COLO668 (cell line): ENCODE data around the gene CCDC149.

Experiments used
- DNase-seq: peaks from one replicate; lab custom pipeline; 2025; ENCODE audit not compliant: unreplicated experiment; lab: John Stamatoyannopoulos, UW

The CCDC149 gene

DNA sequence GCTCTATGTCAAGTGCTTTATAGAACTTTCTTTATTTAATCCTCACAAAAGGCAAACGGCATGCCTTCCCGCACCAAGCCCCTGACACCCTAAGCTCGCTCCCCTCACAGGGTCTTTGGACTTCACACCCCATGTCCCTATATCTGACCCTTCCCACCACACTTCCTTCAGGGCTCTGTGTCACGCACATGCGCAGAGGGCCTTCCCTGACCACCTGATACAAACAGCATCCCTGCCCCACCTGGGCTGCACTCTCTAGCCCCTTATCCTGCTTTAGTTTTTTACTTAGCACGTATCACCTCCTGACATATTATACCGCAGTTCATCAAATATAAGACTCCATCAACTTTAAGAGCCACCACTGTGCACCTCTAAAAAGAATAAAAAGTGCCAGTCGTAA lies 67.7 kb downstream of the CCDC149 start:
- DNase-seq: no peak

DNA sequence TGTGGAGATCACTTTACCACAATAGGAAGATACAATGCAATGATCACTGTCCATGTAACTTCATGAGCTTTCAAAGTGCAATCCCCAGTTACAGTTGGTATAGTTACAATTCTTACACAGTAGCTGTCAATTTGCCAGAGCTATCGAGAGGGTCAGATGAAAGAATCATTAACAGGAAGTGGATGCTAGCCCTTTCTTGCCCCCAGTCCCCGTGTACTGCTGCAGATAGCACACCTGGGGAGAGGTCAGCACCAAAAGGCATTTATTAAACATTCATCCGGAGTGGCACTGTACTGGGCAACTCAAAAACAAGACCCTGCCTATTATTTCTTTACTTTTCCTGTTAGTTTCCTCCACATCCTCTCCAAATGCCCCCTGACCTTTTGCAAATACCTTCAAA lies 69.7 kb downstream of the CCDC149 start:
- no peak for DNase-seq

DNA sequence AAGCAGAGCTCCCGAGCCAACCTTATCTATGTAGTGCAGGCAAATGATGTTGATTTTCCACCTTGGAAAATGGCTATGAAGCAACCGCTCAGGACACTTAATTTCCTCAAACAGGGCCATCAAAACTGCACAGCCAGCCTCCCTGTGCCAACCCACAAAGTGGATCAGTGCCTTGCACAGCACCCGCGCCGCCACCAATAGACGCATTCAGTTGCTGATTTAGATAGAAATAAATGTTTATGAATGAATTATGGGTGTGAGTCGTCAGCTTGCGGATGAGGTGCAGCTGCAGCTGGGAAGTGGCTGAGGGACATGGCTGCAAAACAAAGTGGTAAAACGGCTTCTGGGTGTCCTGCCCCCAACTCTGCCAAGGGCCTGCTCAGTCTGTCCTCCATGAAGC lies 70.5 kb downstream of the CCDC149 start:
- DNase-seq: no peak

DNA sequence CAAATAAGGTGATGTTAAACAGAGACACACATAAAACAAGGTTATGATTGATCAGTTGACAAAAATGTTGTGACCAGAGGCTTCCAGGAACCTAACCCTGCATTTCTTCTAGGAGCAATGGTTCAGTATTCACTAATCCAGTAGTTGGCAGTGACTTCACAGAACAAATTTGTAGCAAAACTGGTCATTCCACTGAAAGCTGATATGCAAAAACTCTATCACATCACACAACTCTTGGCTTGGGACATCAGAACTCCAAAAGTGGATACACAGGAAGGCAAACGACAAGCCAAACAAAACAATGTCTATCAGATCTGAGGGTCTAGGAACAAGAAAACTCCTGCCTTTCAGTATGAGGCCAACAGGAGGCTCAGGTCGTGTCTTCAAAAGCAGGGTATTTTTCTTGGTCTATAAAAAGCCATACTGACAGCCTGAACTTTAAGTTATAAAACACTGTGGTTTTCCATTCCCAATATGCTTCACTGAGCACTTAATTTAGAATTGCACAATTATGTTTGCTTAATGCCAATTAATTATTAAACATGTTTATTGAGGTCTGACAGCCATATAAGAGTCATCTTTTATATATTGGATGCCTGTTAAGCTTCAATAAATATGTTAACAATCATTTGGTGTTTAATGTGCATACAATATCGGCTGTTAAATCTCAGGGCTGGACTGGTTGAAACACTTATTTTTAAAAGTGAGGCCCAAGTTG lies 71.9 kb downstream of the CCDC149 start:
- DNase-seq: no peak

DNA sequence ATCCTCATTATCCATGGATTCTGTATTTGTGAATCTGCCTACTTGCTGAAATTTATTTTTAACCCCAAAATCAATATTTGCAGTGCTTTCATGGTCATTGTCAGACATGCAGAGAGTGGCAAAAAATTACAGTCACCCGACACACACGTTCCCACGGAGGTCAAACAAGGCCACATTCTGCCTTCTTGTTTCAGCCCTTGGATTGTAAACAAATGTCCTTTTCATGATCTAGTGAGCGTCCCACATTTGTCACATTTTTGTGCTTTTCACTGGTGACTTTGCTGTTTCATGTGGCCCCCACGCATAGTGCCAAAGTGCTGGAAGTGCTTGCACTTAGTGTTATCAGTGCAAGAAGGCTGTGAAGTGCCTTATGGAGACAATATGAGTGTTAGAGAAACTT lies 72.5 kb downstream of the CCDC149 start:
- DNase-seq: no peak

DNA sequence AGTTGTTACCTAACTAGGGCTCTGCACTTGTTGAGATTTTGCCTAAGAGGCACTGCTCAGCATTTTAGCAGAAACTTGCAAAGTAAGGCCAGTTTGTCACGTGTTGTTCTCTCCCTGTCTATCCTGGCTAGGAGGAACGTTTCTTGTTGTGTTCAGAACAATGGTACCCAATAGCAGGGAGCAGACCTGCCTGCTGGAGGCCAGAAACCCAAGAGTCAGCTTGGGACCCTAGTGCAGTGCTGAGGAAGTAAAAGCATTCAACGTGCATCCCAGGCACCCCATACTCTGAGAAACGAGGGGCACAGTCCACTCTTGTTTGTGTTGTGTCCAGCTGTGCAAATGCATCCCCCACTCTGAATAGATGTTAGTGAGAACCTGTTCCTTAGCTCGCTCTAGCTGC lies 75.1 kb downstream of the CCDC149 start:
- DNase-seq: no peak

DNA sequence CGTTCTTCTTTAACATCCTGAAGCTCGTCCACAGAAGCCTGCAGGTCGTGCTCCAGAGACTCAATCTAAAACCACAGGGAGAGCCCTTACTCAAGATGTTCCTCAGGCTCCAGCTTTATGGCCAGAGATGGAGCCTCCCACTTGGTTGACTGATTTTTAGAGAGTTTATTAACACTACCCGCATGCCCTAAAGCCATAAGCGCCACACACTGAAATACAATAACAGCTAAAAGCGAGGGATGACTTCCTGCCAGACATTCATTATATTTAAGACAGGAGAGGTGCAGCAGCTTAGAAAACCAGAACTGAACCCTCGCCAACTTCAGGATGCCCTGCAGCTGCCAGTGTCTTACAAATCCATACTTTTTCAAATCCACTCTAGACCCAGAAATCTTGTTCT lies 75.5 kb downstream of the CCDC149 start:
- DNase-seq: no peak

DNA sequence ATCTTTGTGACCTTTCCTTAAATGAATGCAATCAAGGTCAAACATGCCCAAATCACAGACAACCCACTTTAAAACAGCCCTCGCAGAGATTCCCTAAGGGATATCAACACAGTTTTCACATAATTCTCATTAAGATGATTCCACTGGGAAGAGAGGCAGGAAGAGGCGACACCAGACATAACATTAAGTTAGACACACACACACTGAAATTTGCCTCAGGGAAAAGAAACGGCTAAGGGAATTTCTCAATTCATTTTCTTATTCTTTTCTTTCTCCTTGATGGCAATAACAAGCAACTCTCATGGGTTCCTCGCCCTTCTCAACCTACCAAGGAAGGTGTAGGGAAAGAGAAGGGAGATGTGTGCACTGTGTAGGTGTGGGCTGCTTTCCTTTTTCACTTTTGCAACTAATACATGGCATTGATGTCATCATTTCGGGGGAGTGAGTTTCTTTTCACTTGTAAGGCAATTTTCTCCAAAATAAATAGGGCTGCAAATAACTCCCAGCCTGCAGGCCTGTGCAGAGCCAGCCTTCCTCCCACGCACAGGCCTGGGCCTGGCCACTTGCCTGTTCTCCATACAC lies 76.1 kb downstream of the CCDC149 start:
- DNase-seq: no peak

DNA sequence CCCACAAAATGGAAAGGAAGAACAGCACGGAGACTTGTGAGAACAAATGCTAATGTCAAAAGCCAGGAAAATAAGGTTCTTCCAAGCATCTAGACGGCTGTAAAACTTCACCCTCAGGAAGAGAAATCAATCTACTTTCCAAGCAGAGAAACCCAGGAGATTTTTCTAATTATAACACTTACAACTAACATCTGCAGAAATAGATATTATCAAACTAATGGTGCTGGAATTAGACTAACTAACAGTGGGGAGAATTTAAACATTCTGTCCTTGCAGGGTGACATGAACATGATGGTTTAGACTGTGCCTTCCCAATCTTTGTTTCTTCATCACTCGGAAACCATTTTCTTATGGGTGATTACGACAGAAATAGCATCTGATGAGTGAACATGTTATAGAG lies 77.1 kb downstream of the CCDC149 start:
- no peak for DNase-seq

DNA sequence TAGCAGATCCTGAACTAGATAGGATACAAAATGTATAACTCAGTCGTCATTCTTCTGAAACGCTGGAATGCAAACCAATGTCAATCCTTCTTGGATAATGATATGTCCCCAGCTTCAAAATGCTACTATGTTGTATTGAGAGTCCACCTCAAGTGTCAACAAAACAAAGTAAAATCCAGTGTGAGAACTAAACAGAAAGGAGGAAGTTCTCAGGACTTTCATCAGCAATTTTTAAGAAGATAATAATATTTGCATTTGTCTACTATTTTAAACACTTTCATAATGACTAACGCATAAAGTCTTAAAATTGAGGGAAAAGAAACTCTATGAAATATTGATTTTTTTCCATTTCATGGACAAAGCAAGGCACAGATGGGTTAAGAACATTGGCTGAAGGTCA lies 81.2 kb downstream of the CCDC149 start:
- no peak for DNase-seq

DNA sequence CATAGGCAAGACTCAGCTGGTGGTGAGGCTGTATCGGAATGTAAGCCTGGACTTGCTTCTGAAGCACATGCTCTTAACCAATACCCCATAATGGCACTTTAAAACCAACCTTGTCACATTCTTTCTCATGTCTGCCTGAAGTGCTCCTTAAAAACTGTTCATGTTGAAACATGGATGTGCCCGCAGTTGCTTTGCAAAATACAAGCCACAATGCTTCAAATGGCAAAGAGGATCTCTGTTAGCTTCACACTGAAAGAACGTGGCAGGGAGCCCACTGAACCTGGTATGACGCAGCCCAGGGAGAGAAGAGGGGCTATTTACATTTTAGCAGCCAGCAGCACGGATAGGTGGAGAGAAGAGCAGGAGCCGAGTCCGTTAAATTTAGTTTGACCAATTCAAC lies 88.1 kb downstream of the CCDC149 start:
- no peak for DNase-seq

DNA sequence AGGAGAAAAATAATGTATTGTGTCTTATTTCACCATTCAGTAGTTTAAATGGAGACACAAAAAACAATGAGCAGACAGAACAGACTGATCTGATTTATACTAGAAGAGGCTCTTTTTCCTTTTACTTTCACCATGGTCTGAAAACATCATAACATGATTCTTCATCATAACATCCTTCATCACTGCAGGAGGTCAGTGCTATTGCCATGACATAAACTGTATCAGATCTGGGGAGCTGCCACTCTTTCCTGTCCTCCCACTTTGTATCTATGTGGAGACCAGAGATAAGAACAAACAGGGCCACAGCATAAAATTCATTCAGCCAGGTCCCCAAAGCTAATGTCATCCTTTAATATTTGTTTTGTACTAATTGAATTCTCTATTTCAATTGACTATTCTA lies 92.3 kb downstream of the CCDC149 start:
- no peak for DNase-seq

DNA sequence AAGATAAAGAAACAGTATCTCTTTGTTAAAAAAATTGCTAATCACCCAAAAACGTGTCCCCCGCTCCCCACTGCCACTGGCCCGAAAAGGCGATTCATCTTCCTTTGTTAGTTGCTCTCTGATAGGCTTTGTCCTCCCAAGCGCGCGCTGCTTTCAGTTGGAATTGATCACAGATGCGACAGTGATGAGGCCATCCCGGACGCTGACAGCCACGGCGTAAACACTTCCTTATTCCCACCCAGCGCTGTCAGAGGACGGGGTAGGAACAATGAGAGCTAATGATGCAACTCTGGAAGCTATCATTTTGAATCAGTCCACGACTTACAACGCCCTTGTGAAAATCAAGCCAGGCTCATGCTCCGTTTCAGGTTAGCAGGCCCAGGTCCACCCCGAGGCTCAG lies 96.0 kb downstream of the CCDC149 start:
- DNase-seq: no peak

DNA sequence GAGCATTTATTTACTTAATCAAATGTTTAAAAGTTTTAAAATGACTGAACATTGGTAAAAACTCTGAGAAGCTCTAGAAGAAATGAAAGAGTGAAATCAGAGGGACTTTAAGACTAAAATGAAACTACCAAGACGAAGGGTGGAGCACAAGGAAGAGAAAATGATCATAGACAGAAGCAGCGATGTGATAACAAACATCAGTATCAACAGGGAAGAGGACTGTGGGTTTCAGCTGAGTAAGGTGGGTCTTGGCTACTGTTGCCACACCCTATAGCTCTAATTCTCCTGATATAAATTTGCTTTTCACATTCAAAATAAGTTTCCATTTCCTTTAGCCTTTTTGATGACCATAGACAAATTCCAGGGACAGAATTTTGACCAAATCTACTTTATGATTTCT lies 99.1 kb downstream of the CCDC149 start:
- DNase-seq: no peak

DNA sequence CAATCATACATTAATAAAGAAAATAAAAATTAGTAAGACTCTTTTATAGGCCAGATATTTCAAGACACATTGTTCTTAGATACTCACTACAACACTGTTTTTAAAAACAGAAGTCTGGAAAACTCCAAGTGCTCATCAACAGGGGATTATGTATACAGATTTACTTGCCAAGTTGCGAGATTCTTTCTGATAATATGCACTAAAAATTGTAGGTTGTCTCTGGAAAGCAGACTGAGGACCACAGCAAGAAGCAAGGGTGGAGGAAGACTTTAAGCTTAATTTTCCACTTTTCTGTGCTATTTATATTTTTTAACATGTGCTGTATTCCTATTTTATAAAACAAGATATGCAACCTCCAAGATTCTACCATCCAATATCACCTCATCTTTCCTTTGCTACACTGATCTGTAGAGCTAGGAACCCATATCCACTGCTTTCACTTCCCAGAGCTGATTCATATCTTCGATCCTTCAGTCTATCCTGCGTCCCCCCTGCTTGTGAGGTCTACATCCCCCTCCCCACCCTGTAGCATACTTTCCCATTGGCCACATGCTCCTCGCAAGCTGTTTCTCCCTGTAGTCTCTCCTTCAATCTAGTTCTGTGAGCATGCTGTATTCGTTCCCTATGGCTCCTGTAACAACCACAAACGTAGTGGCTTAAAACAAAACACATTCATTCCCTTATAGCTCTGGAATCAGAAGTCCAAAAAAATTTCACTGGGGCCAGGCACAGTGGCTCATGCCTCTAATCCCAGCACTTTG lies 101.8 kb downstream of the CCDC149 start:
- DNase-seq: no peak

DNA sequence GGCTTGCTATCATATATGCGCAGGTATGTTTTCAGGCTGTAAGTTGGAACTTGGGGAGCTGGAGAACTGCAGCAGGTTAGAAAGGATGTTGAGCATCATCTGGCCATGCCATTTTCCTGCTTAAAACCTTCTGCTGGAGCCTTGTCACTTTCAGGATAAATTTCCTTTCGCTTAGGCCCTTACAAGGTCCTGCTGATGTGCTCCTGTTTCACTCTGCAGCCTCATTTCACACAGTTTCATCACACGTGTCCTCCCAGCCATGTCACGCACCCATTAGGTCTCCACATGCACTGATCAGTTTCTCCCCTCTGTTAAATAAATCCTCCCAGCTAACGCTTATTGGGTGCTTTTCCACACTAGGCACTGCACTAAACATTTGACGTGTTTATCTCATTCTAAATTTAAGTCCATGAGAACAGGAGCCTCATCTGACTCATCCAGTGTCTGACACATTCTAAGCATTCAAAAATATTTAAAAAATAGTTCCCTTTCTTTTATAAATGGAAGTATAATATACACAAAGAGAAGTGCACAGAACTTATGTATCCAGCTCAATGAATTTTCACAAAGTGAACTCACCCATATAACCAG lies 102.9 kb downstream of the CCDC149 start:
- no peak for DNase-seq

DNA sequence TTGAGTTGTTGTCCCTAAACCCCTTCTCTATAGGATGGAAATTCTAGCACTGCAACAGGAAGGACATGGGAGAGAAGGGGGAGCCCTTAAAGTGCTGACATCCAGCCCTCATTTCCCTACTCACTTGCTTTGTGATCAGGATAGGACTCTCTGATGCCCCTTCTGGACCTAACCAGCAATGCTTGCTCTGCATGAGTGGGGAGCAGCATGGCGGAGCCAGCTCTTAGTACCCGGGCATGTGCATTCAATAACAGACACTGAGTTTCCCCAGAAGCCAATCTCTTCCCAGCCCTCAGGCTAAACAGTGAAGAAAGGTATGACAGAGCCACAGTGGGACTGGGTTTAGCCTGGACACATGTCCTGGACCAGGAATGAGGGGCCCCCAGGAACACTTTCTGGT lies 103.5 kb downstream of the CCDC149 start:
- DNase-seq: no peak

DNA sequence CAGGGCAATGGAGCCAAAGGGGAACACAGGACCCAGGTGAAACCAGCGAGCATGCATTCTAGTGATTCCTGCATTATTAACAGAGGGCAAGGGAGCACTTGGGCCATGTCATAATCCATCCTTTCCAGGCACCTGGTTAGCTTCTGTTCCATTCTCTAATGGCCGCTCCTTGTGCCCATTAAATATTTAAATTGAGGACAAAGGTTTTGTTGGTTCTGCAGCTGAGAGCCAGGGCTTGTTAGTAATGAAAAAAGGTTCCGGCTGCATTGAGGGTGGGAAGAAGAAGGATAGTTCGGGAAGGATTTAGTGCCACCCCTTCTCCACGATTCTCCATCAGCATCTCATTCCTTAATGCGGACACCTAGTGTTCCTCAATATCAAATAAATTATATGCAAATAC lies 103.9 kb downstream of the CCDC149 start:
- DNase-seq: no peak

DNA sequence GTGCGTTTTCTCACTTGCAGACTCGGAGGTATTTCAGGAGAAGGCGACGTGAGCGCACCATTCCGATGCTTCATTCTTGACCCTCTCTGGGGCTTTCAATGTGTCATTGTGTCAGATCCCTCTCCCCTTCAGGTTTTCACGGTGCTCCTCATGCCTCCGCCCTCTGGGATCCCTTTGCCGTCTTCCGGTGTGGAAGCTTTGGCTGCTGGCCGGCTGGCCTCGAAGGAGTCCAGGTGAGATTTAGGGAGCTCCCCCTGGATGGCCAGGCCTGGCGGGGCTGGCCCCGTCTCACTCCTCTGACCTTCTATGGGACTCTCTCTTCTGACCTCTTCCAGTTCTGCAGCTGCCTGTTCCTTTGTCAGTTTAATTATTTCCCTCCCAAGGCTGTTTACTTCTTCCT lies 104.6 kb downstream of the CCDC149 start:
- no peak for DNase-seq

DNA sequence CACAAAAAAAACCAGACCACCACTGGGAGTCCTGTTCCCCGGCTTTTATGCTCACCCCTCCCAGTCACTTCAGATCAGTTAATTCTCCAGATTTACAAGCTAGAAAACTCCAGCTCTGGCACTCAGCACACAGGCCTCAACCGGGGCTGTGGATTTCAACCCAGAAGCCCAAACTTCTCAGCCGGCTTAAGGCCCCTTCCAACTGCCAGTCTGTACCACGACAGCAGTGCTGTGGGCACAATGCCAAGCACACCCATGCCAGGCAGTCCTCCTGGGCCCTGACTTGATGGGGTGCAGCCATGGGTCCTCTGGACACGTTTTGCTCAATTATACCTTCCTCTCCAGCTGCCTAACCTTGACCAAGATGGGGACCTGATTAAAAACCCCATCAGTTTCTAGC lies 105.2 kb downstream of the CCDC149 start:
- no peak for DNase-seq

DNA sequence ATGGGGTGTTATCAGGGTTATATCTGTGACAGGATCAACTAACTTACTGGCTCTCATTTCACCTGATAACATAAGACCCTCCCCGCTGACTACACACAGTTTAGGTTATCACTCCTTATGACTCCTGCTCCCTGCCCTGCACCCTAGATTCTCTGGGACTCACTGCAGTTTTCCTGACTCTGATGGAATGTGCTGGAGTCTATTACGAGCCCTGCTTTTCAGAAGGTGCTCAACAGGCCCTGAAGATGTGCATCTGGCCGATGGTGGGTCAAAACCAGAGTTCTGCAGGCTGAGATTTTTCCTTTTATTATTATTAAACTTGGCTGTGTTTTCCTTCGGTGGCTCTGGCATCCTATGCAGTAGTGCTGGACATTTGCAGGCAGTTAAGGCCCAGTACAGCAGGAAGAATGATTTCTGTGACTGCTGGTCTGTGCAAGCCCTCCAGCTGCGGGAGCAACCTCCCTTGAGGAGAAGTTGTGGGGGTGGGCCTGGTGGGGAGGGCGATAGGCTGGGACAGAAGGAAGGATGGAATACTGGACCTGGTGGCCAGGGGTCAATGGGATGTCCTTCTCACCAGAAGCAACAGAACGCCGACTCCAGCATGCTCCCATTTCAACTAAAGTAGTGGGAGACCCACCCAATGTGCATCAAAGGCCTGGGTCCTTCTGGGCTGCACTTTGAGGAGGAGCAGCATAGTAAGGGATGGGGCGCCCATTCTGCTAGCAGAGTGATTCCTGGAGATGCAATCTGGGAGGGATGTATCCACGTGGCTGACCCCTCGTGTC lies 106.4 kb downstream of the CCDC149 start:
- no peak for DNase-seq
